Glutamatergic neuron (in vitro differentiated cells): ENCODE data around the gene AMTN. TPM values are rescaled to one million over a fixed set of nuclear protein-coding genes. Genes with fewer than 3 reads are reported as not detected.

Experiments
- DNase-seq: peaks from one replicate; pipeline ENCODE4 v3.0.0; 2022
- H3K27ac Mint-ChIP-seq: one replicate; pipeline ENCODE4 v1.8.0; 2020; ENCODE audit warnings: mild to moderate bottlenecking, mixed read lengths, inconsistent platforms; ENCODE audit not compliant: unreplicated experiment
- H3K27me3 Mint-ChIP-seq: one replicate; pipeline ENCODE4 v1.8.0; 2020; ENCODE audit warnings: mild to moderate bottlenecking, moderate library complexity, mixed read lengths, inconsistent platforms; ENCODE audit not compliant: unreplicated experiment
- H3K36me3 Mint-ChIP-seq: one replicate; pipeline ENCODE4 v1.8.0; 2020; ENCODE audit warnings: mild to moderate bottlenecking, mixed read lengths, inconsistent platforms; ENCODE audit not compliant: unreplicated experiment
- H3K4me1 Mint-ChIP-seq: one replicate; pipeline ENCODE4 v1.8.0; 2020; ENCODE audit warnings: mild to moderate bottlenecking, low read depth, mixed read lengths, inconsistent platforms; ENCODE audit not compliant: unreplicated experiment
- H3K4me3 Mint-ChIP-seq: one replicate; pipeline ENCODE4 v1.8.0; 2020; ENCODE audit warnings: mild to moderate bottlenecking, mixed read lengths, inconsistent platforms; ENCODE audit not compliant: unreplicated experiment
- H3K9me3 Mint-ChIP-seq: one replicate; pipeline ENCODE4 v1.8.0; 2020; ENCODE audit warnings: mild to moderate bottlenecking, moderate library complexity, mixed read lengths, inconsistent platforms; ENCODE audit not compliant: unreplicated experiment
- total RNA-seq: library from RNA; stranded (reverse); fragmentation: NEBNext Ultra II Directional; extraction: Animal tissue kit (Norgen Biotek cat#: 25700); gene quantifications from one replicate; pipeline ENCODE4 v1.2.1, GENCODE V29; 2021; ENCODE audit not compliant: unreplicated experiment
- TF ChIP-seq, protein P1 (sequence below): fragments of 200-600 bp; sonication (generic); IDR thresholded peaks from one replicate; pipeline ENCODE4 v1.5.0; 2021; ENCODE audit not compliant: partially characterized antibody, unreplicated experiment

Gene AMTN
- total RNA-seq, 1 donor from 2014 or later = not detected

GRCh38 chr4:70518716-70519115 lies 347 bp downstream of the AMTN start:
- no peaks in the 10 kb centered on the region for H3K4me1 Mint-ChIP-seq
- no peaks in the 10 kb centered on the region for H3K9me3 Mint-ChIP-seq
- H3K27me3 Mint-ChIP-seq = peaks cover 3% of the 10 kb centered on the region
- no peak overlapping the region for H3K4me3 Mint-ChIP-seq
- no peak overlapping the region for H3K27ac Mint-ChIP-seq
- TF ChIP-seq, protein P1, sequence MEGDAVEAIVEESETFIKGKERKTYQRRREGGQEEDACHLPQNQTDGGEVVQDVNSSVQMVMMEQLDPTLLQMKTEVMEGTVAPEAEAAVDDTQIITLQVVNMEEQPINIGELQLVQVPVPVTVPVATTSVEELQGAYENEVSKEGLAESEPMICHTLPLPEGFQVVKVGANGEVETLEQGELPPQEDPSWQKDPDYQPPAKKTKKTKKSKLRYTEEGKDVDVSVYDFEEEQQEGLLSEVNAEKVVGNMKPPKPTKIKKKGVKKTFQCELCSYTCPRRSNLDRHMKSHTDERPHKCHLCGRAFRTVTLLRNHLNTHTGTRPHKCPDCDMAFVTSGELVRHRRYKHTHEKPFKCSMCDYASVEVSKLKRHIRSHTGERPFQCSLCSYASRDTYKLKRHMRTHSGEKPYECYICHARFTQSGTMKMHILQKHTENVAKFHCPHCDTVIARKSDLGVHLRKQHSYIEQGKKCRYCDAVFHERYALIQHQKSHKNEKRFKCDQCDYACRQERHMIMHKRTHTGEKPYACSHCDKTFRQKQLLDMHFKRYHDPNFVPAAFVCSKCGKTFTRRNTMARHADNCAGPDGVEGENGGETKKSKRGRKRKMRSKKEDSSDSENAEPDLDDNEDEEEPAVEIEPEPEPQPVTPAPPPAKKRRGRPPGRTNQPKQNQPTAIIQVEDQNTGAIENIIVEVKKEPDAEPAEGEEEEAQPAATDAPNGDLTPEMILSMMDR = no peak
- DNase-seq = no peak
- H3K36me3 Mint-ChIP-seq = no peaks in the 10 kb centered on the region

GRCh38 chr4:70522626-70523025 lies 4.3 kb downstream of the AMTN start:
- no peak overlapping the region for H3K27ac Mint-ChIP-seq
- TF ChIP-seq, protein P1 = no peak
- no peak overlapping the region for H3K4me3 Mint-ChIP-seq
- H3K36me3 Mint-ChIP-seq = no peaks in the 10 kb centered on the region
- no peaks in the 10 kb centered on the region for H3K4me1 Mint-ChIP-seq
- H3K27me3 Mint-ChIP-seq = peaks cover 3% of the 10 kb centered on the region
- no peak for DNase-seq
- no peaks in the 10 kb centered on the region for H3K9me3 Mint-ChIP-seq

GRCh38 chr4:70530997-70531396 lies 12.6 kb downstream of the AMTN start:
- TF ChIP-seq, protein P1 = no peak
- no peak for DNase-seq
- H3K4me3 Mint-ChIP-seq = no peak overlapping the region
- no peaks in the 10 kb centered on the region for H3K9me3 Mint-ChIP-seq
- no peaks in the 10 kb centered on the region for H3K4me1 Mint-ChIP-seq
- H3K27me3 Mint-ChIP-seq = no peaks in the 10 kb centered on the region
- H3K36me3 Mint-ChIP-seq = no peaks in the 10 kb centered on the region
- no peak overlapping the region for H3K27ac Mint-ChIP-seq

GRCh38 chr4:70531981-70532380 lies 13.6 kb downstream of the AMTN start:
- Mint-ChIP-seq H3K27me3 (no peaks in the 10 kb centered on the region), H3K36me3 (no peaks in the 10 kb centered on the region), H3K4me3 (no peak overlapping the region), H3K27ac (no peak overlapping the region), H3K9me3 (no peaks in the 10 kb centered on the region), H3K4me1 (no peaks in the 10 kb centered on the region)
- no peak for DNase-seq
- TF ChIP-seq, protein P1 = peak; percentile 10

GRCh38 chr4:70533211-70533610 lies 14.8 kb downstream of the AMTN start:
- Mint-ChIP-seq H3K27ac (no peak overlapping the region), H3K27me3 (no peaks in the 10 kb centered on the region), H3K4me1 (no peaks in the 10 kb centered on the region), H3K9me3 (no peaks in the 10 kb centered on the region), H3K36me3 (no peaks in the 10 kb centered on the region), H3K4me3 (no peak overlapping the region)
- TF ChIP-seq, protein P1 = no peak
- no peak for DNase-seq
